HL-60/S4 treated with phorbol 12-myristate 13-acetate at 8.2 ng/mL for 4 days and 3 days (cell line): ENCODE measurements around the gene RNF150.
"Not testable (repeated sequence)": the region's sequence is repeated elsewhere in the genome, so short reads cannot be mapped to it uniquely, and the experiment has no call there.

Experiments
- in situ Hi-C: fragments of 300-500 bp; cut with MboI; formaldehyde crosslinking; loops from 2 replicates; pipeline ENCODE4 v1.15.0; 2022; ENCODE audit warnings: low sequenced_read_pairs

Gene RNF150

GRCh38 chr4:141133146-141133998 is at the start of gene RNF150:
Gene RNF150, minus strand, starts transcription at chr4:141133469.
- in situ Hi-C loops, result no loop called here

GRCh38 chr4:141180991-141181761 is 47.9 kb upstream of the RNF150 start:
- in situ Hi-C loops, result no loop called here

GRCh38 chr4:141179474-141180373 is 46.5 kb upstream of the RNF150 start:
- in situ Hi-C loops, result no loop called here

GRCh38 chr4:141177171-141177570 is 43.9 kb upstream of the RNF150 start:
- in situ Hi-C loops, result no loop called here

GRCh38 chr4:141174457-141174856 is 41.2 kb upstream of the RNF150 start:
- in situ Hi-C loops, result no loop called here

DNA sequence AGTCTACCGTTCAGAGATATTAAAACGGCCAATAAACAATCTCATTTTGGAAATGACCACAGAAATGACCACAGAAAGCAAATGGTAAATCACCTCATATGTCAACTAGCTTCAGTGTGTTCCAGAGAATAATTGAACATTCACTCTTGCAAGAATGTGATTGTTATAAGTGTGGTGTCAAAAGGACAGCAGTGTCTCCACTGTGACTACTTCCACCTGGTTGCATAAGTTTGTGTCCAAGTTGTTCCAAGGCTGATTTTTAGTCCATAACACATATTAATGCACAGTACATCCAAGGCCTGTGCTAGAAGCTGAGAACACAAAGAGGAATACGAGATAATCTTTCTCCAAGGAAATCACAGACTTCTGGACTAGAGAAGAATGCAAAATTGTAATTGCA is 37.4 kb upstream of the RNF150 start:
- in situ Hi-C loops, result no loop called here

GRCh38 chr4:141169391-141169790 is 36.1 kb upstream of the RNF150 start:
- in situ Hi-C loops, result no loop called here

DNA sequence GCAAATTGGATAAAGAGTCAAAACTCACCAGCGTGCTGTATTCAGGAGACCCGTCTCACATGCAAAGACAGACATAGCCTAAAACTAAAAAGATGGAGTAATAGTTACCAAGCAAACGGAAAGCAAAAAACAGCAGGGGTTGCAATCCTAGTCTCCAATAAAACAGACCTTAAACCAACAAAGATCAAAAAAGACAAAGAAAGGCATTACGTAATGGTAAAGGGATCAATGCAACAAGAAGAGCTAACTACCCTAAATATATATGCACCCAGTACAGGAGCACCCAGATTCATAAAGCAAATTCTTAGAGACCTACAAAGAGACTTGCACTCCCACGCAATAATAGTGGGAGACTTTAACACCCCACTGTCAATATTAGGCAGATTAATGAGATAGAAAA is 31.7 kb upstream of the RNF150 start:
- in situ Hi-C loops, result not testable (repeated sequence)

- in situ Hi-C loops, result no loop called here
Observed at GRCh38 chr4:141159027-141159426, 25.8 kb upstream of the RNF150 start.

GRCh38 chr4:141158219-141158618 is 24.9 kb upstream of the RNF150 start:
- in situ Hi-C loops, result no loop called here

DNA sequence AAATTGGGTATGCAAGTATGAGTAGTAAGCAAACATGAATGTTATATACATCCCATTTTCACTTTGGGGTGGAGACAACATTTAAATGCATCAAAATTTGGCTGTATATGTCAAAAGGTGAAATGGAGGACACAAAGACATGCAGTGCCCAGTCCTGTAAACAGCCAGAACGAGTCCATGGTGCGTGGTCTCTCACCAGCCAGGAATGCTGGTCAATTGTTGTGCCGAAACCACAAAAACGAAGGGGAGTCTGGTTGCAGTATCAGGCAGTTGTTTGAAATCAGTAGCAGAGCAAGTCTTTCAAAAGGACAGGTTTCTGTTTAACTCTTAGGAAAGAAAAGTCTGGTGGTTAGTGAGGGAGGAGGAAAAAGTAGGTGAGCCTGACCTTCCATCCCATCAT is 22.3 kb upstream of the RNF150 start:
- in situ Hi-C loops, result no loop called here

- in situ Hi-C loops, result no loop called here
Observed at GRCh38 chr4:141154725-141155124, 21.5 kb upstream of the RNF150 start.

DNA sequence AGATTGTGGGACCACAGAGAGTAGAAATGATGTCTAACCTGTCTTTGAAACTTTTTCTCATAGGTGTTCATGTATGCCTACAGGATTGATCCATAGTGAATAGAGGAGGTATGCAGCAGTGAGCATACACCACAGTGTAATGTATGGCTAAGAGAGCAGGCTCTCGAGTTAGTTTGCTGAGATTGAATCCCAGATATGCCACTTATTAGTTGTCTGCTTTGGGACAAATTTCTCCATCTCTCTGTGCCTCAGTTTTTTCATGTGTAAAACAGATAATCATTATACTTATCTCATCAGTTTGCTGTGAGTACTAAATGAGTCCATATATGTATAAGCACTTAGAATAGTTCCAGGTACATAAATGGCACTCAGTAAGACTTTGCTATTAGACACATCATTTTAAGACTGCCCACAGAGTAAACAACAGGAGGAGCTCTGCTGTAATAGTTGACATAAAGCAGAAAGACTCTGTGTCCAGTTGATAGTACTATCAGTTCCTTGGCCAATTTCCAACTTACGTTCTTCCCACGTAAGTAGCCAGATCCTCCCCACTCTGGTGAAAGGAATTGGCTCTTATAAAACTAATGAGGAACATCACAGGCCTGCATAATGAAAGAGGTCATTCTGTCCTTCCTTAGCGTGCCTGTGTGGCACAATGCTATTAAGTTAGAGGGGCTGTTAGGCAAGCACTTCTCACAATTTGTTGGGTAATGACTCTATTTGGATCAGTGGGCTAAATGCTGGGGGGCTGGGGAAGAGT is 20.7 kb upstream of the RNF150 start:
- in situ Hi-C loops, result no loop called here

GRCh38 chr4:141144207-141144606 is 10.9 kb upstream of the RNF150 start:
- in situ Hi-C loops, result no loop called here

- in situ Hi-C loops, result no loop called here
Observed at GRCh38 chr4:141142423-141142822, 9.2 kb upstream of the RNF150 start.

- in situ Hi-C loops, result no loop called here
Observed at GRCh38 chr4:141140391-141141200, 7.3 kb upstream of the RNF150 start.

DNA sequence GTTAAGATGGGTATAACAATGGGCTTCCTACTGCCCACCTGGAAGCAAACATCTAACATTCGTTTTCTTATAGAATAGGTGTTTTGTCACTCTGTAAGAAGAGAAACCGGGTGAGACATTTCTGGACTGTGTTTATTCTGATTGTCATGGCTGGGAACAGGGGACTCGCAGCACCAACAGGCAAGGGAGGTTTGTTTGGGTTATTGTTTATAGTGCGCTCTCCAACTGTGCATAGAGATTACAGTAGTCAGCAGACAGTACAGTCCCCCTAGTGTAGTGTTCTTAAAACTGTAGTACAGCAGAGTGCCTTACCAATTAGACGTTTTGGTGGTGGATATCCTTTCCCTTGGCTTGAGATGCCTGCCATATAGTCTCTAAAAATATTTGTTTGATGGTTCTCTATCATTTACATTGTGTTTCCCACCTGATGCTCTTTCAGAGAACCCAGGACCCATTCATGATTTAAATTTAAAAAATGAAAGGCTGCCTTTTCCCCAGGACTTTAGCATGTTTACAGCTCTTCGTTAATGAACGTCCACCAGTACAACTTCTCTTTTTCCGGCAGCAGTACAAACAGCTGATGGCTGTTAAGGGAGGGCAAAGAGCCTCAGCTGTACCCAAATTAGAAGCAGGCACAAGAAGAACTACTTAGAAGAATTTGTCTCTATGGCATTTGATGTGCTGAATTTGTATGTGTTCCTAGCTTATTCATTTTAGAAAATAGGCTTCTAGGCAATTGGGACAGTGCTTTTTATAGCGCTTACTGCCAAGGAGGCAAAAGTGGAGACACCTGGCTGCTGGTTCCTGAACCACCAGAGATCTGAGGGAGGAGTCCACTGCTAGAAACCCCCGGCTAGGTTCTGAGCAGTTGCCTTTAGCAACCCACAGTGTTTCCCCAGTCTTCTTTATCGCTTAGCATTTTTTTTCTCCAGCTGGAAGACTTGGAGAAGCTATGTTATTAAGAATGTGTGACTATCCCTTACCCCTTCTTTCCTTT is 1.0 kb upstream of the RNF150 start:
- in situ Hi-C loops, result no loop called here

DNA sequence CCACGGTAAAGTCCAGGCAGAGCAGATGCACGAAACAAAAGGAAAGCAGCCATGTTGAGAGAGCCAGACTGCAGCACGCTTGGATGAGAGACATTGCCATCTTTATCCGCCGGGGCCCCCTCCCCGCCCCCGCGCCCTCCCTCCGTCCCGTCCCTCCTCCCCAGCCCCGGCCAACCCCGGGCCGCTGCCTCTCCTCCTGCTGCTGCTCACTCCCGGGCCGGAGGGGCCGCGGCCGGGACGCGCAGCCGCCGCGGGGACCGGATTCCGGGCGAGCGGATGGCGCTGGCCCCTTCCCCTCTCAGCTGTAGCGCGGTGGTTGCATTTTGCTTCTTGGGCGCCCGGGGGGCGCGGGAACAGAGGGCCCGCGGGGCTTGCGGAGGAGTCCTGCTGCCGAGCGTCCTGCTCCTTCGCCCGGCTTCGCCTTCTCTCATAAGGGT is 542 bp downstream of the RNF150 start:
- in situ Hi-C loops, result no loop called here
